SK-N-SH treated with all-trans-retinoic acid at 6 μM for 48 hours (cell line): ENCODE results near the gene TSEN2.
"Not testable (repeated sequence)": the region's sequence is repeated elsewhere in the genome, so short reads cannot be mapped to it uniquely, and the experiment has no call there.

ENCODE experiments used
- ARNTL ChIP-seq: fragments of 450-650 bp; formaldehyde crosslinking; IDR thresholded peaks from 2 replicates; pipeline ENCODE4 v1.5.0; 2020; ENCODE audit warnings: low read depth, mild to moderate bottlenecking, moderate library complexity, borderline replicate concordance
- CREB5 ChIP-seq: fragments of 250-450 bp; sonication (Bioruptor Pico); IDR thresholded peaks from 2 replicates; pipeline ENCODE4 v1.5.1; 2020; ENCODE audit warnings: low read depth, mild to moderate bottlenecking, moderate library complexity
- PATZ1 ChIP-seq: fragments of 250-450 bp; sonication (Bioruptor Pico); IDR thresholded peaks from 2 replicates; pipeline ENCODE4 v1.8.0; 2020; ENCODE audit warnings: mild to moderate bottlenecking, moderate library complexity, borderline replicate concordance
- RARB ChIP-seq: fragments of 250-450 bp; sonication (Bioruptor Pico); IDR thresholded peaks from 2 replicates; pipeline ENCODE4 v1.8.0; 2021; ENCODE audit warnings: mild to moderate bottlenecking, moderate library complexity
- ZFP3 ChIP-seq: fragments of 250-450 bp; sonication (Bioruptor Pico); IDR thresholded peaks from 2 replicates; pipeline ENCODE4 v1.5.0; 2020; ENCODE audit warnings: mild to moderate bottlenecking, moderate library complexity
- ZFP30 ChIP-seq: fragments of 450-650 bp; formaldehyde crosslinking; IDR thresholded peaks from 2 replicates; pipeline ENCODE4 v1.5.0; 2022; ENCODE audit warnings: mild to moderate bottlenecking, moderate library complexity
- ZNF565 ChIP-seq: fragments of 450-650 bp; formaldehyde crosslinking; conservative IDR thresholded peaks from 2 replicates; pipeline ENCODE4 v1.5.0; 2020; ENCODE audit warnings: low read depth, mild to moderate bottlenecking, moderate library complexity
- ZNF70 ChIP-seq: fragments of 450-650 bp; formaldehyde crosslinking; IDR thresholded peaks from 2 replicates; pipeline ENCODE4 v1.5.0; 2020; ENCODE audit warnings: mild to moderate bottlenecking, moderate library complexity
- TF ChIP-seq, protein P1 (sequence below): fragments of 250-450 bp; sonication (Bioruptor Pico); IDR thresholded peaks from 2 replicates; pipeline ENCODE4 v1.5.1; 2021; ENCODE audit warnings: mild to moderate bottlenecking, moderate library complexity

DNA sequence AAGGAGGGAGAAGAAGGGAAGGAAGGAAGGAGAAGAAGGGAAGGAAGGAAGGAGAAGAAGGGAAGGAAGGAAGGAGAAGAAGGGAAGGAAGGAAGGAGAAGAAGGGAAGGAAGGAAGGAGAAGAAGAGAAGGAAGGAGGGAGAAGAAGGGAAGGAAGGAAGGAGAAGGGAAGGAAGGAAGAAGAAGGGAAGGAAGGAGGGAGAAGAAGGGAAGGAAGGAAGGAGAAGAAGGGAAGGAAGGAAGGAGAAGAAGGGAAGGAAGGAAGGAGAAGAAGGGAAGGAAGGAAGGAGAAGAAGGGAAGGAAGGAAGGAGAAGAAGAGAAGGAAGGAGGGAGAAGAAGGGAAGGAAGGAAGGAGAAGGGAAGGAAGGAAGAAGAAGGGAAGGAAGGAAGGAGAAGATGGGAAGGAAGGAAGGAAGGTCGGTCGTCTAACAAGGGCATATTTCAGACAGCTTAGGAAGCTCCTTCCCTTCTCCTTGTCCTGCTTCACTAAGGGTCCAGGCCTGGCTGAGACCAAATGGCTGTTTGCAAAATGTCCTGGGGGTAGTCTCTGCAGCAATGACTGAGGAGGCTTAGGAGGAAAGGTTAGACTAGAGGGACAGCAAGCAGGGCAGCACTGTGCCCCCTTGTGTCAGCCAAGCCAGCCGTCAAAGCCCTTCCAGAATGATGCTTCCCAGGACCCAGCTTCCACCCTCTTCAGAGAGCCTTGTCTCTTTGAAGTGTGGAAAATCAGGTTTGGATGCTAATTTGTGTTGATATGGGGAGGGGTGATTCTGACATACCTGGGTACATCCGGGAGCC, 35.7 kb upstream of the TSEN2 start:
- not testable (repeated sequence) for TF ChIP-seq CREB5, PATZ1, ARNTL, ZFP3, ZNF565, RARB, ZFP30, ZNF70 (CRISPR knock-in tag)
- TF ChIP-seq, protein P1, sequence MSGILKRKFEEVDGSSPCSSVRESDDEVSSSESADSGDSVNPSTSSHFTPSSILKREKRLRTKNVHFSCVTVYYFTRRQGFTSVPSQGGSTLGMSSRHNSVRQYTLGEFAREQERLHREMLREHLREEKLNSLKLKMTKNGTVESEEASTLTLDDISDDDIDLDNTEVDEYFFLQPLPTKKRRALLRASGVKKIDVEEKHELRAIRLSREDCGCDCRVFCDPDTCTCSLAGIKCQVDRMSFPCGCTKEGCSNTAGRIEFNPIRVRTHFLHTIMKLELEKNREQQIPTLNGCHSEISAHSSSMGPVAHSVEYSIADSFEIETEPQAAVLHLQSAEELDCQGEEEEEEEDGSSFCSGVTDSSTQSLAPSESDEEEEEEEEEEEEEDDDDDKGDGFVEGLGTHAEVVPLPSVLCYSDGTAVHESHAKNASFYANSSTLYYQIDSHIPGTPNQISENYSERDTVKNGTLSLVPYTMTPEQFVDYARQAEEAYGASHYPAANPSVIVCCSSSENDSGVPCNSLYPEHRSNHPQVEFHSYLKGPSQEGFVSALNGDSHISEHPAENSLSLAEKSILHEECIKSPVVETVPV (CRISPR knock-in tag), result not testable (repeated sequence)
